HCT116 (cell line): ENCODE results near the gene SRI. TPM values are rescaled to one million over a fixed set of nuclear protein-coding genes. Genes with fewer than 3 reads are reported as not detected.

Experiments used
- ATAC-seq: fragments of 200-7000 bp; cut with Tn5 transposase; 2 replicates; pipeline ENCODE4 v1.9.1; 2020; ENCODE audit warnings: mild to moderate bottlenecking, moderate library complexity
- BruUV-seq: library from RNA; stranded (reverse); fragments of 400-500 nt; replicated peaks from 2 replicates; lab custom pipeline; 2021; lab: Mats Ljungman, UMichigan
- CTCF ChIA-PET: fragments of 300-600 bp; sonication (Branson Sonifier 250); formaldehyde crosslinking; loops from one replicate; lab custom pipeline; 2021; ENCODE audit warnings: antibody characterized with exemption; lab: Charles Lee
- POLR2A ChIA-PET: fragments of 300-600, 350-600 bp; sonication (Branson Sonifier 250); formaldehyde crosslinking; loops from one replicate; lab custom pipeline; 2021; ENCODE audit warnings: antibody characterized with exemption; lab: Charles Lee
- RAD21 ChIA-PET, 2 experiments: fragments of 300-600 bp; sonication (Branson Sonifier 250); formaldehyde crosslinking; loops; one replicate each; lab custom pipeline; 2023; ENCODE audit warnings: low total read pairs in 2 of 2; ENCODE audit not compliant: uncharacterized antibody in 2 of 2, unreplicated experiment in 2 of 2, low non-redundant PET in 1 of 2; lab: Charles Lee
- DNase-seq: peaks from one replicate; pipeline ENCODE4 v3.0.0-alpha.2; 2010; ENCODE audit warnings: low read depth, low spot score
- H2AFZ ChIP-seq: fragments of 200-600 bp; shearing (Covaris generic), sonication (generic); 2 replicates; pipeline ENCODE4 v1.6.1; 2017; ENCODE audit warnings: low read depth, mixed run types, mixed read lengths, antibody characterized with exemption, low read length; ENCODE audit not compliant: poor library complexity, severe bottlenecking
- H3K27ac ChIP-seq: 2 replicates; pipeline ENCODE4 v1.5.1; 2012; ENCODE audit warnings: low read depth, low read length
- H3K27me3 ChIP-seq: fragments of 200-600 bp; sonication (generic); 2 replicates; pipeline ENCODE4 v1.6.1; 2016; ENCODE audit warnings: mixed run types, low read length, mixed read lengths; ENCODE audit not compliant: insufficient read depth
- H3K36me3 ChIP-seq, 2 experiments: fragments of 200-500 bp in 1 of 2; fragments of 200-600 bp in 1 of 2; sonication (Bioruptor generic) in 1 of 2; sonication (generic) in 1 of 2; 2 replicates each; pipeline versions ENCODE4 v1.5.1 to v1.6.1; 2014 to 2016; ENCODE audit warnings: low read length in 2 of 2, inconsistent platforms in 1 of 2, mixed read lengths in 1 of 2, mixed run types in 1 of 2; ENCODE audit not compliant: insufficient read depth in 2 of 2, control insufficient read depth in 1 of 2
- H3K4me1 ChIP-seq, 2 experiments: fragments of 200-600 bp in 1 of 2; sonication (generic) in 1 of 2; 2 replicates each; pipeline versions ENCODE4 v1.5.1 to v1.6.1; 2012 to 2017; ENCODE audit warnings: low read length in 2 of 2, inconsistent platforms in 1 of 2, mild to moderate bottlenecking in 1 of 2, mixed read lengths in 1 of 2, mixed run types in 1 of 2, moderate library complexity in 1 of 2; ENCODE audit not compliant: insufficient read depth in 2 of 2, control insufficient read depth in 1 of 2
- H3K4me2 ChIP-seq: fragments of 200-600 bp; sonication (generic); 2 replicates; pipeline ENCODE4 v1.6.1; 2017; ENCODE audit warnings: mixed run types, low read length, mixed read lengths
- H3K4me3 ChIP-seq, 2 experiments: fragments of 200-600 bp in 1 of 2; sonication (generic) in 1 of 2; replicated peaks in 1 of 2; 2 replicates each; pipeline ENCODE4 v1.5.1; 2011 to 2016; ENCODE audit warnings: low read length in 2 of 2, control low read depth in 1 of 2, low read depth in 1 of 2, mild to moderate bottlenecking in 1 of 2, mixed read lengths in 1 of 2, mixed run types in 1 of 2
- H3K79me2 ChIP-seq: fragments of 200-600 bp; sonication (generic); 2 replicates; pipeline ENCODE4 v1.6.1; 2017; ENCODE audit warnings: mild to moderate bottlenecking, mixed run types, low read length, moderate library complexity, mixed read lengths; ENCODE audit not compliant: insufficient read depth
- H3K9ac ChIP-seq: fragments of 200-600 bp; sonication (generic); 2 replicates; pipeline ENCODE4 v1.6.1; 2016; ENCODE audit warnings: low read length, mixed read lengths
- H3K9me2 ChIP-seq: fragments of 200-600 bp; sonication (generic), shearing (Covaris generic); 2 replicates; pipeline ENCODE4 v1.6.1; 2017; ENCODE audit warnings: mixed run types, mild to moderate bottlenecking, moderate library complexity; ENCODE audit not compliant: insufficient read depth
- H3K9me3 ChIP-seq, 2 experiments: fragments of 200-500 bp in 1 of 2; fragments of 200-600 bp in 1 of 2; sonication (Bioruptor generic) in 1 of 2; sonication (generic) in 1 of 2; 2 replicates each; pipeline ENCODE4 v1.6.1; 2014 to 2017; ENCODE audit warnings: low read length in 2 of 2, mixed read lengths in 2 of 2, inconsistent platforms in 1 of 2, low read depth in 1 of 2, mild to moderate bottlenecking in 1 of 2, mixed run types in 1 of 2, moderate library complexity in 1 of 2; ENCODE audit not compliant: control insufficient read depth in 1 of 2, insufficient read depth in 1 of 2
- H4K20me1 ChIP-seq: fragments of 200-600 bp; sonication (generic), shearing (Covaris generic); 2 replicates; pipeline ENCODE4 v1.6.1; 2017; ENCODE audit warnings: mixed run types, mild to moderate bottlenecking, moderate library complexity; ENCODE audit not compliant: insufficient read depth
- CBX3 ChIP-seq: IDR thresholded peaks from 2 replicates; pipeline ENCODE4 v1.6.1; 2012; ENCODE audit warnings: low read depth
- CTCF ChIP-seq, 3 experiments: fragments of 200-600 bp in 1 of 3; sonication (generic) in 1 of 3; IDR thresholded peaks in 2 of 3; conservative IDR thresholded peaks in 1 of 3; 2 replicates each; pipeline ENCODE4 v1.5.1; 2012 to 2017; ENCODE audit warnings: low read depth in 2 of 3, low read length in 2 of 3, antibody characterized with exemption in 1 of 3, borderline replicate concordance in 1 of 3, control low read depth in 1 of 3, mild to moderate bottlenecking in 1 of 3, mixed read lengths in 1 of 3, mixed run types in 1 of 3, moderate library complexity in 1 of 3; ENCODE audit not compliant: insufficient read depth in 1 of 3
- EGR1 ChIP-seq: IDR thresholded peaks from 2 replicates; pipeline ENCODE4 v1.6.1; 2012; ENCODE audit warnings: low read depth
- ELF1 ChIP-seq: IDR thresholded peaks from 2 replicates; pipeline ENCODE4 v1.6.1; 2012; ENCODE audit warnings: low read depth, borderline replicate concordance
- EZH2 ChIP-seq: fragments of 200-600 bp; sonication (generic); IDR thresholded peaks from 2 replicates; pipeline ENCODE4 v1.6.1; 2017; ENCODE audit warnings: antibody characterized with exemption, mixed run types
- EZH2phosphoT487 ChIP-seq: fragments of 200-600 bp; IDR thresholded peaks from 2 replicates; pipeline ENCODE4 v1.6.1; 2018; ENCODE audit warnings: antibody characterized with exemption, borderline replicate concordance
- POLR2AphosphoS5 ChIP-seq: IDR thresholded peaks from 2 replicates; pipeline ENCODE4 v1.6.1; 2011; ENCODE audit warnings: mild to moderate bottlenecking, low read depth, low read length, moderate library complexity
- RAD21 ChIP-seq: IDR thresholded peaks from 2 replicates; pipeline ENCODE4 v1.6.1; 2012; ENCODE audit warnings: low read depth, mild to moderate bottlenecking
- SP1 ChIP-seq: IDR thresholded peaks from 2 replicates; pipeline ENCODE4 v1.6.1; 2012; ENCODE audit warnings: low read depth
- SRF ChIP-seq: IDR thresholded peaks from 2 replicates; pipeline ENCODE4 v1.6.1; 2012; ENCODE audit warnings: low read depth
- TCF7L2 ChIP-seq: IDR thresholded peaks from 2 replicates; pipeline ENCODE4 v1.7.0; 2011; ENCODE audit warnings: borderline replicate concordance, inconsistent platforms; ENCODE audit not compliant: insufficient read depth, insufficient read length; ENCODE audit errors: extremely low read depth
- YY1 ChIP-seq: IDR thresholded peaks from 2 replicates; pipeline ENCODE4 v1.6.1; 2011; ENCODE audit warnings: low read length, low read depth, moderate library complexity, mild to moderate bottlenecking; ENCODE audit not compliant: insufficient replicate concordance; ENCODE audit errors: extremely low read depth
- ZBTB33 ChIP-seq: IDR thresholded peaks from 2 replicates; pipeline ENCODE4 v1.6.1; 2011; ENCODE audit warnings: mild to moderate bottlenecking, low read length, moderate library complexity; ENCODE audit not compliant: insufficient replicate concordance; ENCODE audit errors: extremely low read depth
- ZNF274 ChIP-seq: fragments of 200-500 bp; sonication (Bioruptor generic); IDR thresholded peaks from 2 replicates; pipeline ENCODE4 v1.6.1; 2014; ENCODE audit warnings: mild to moderate bottlenecking, low read depth, low read length, inconsistent platforms
- intact Hi-C: fragments of 100-400 bp; cut with micrococcal nuclease; formaldehyde crosslinking; loops from 2 replicates; pipeline ENCODE4 v1.10.0; 2022
- total RNA-seq: library from RNA; stranded (reverse); gene quantifications from one replicate; pipeline ENCODE4 v1.2.1, GENCODE V29; 2021; ENCODE audit not compliant: unreplicated experiment

SRI gene
- total RNA-seq, 1 experiment from 2014 or later = 114 TPM

- Histone ChIP-seq H3K9ac (no peak overlapping the region), H2AFZ (no peak overlapping the region), H3K79me2 (no peaks in the 10 kb centered on the region), H3K4me1 (no peaks in the 10 kb centered on the region), H3K4me2 (no peak overlapping the region), H3K4me3 (no peak overlapping the region), H3K9me2 (no peaks in the 10 kb centered on the region), H3K36me3 (peaks cover 4 to 7% of the 10 kb centered on the region in 2 experiments; a peak in 2 of 4 replicates), H3K9me3 (no peaks in the 10 kb centered on the region), H3K27ac (no peak overlapping the region), H3K27me3 (no peaks in the 10 kb centered on the region), H4K20me1 (no peaks in the 10 kb centered on the region)
- ATAC-seq = no peak
- DNase-seq = no peak
- RAD21 ChIA-PET = no interaction called here
- POLR2A ChIA-PET = no interaction called here
- no TSS peak for BruUV-seq
- TF ChIP-seq ZBTB33 (no peak), CBX3 (no peak), EGR1 (no peak), POLR2AphosphoS5 (no peak), ZNF274 (no peak), RAD21 (no peak), ELF1 (no peak), YY1 (no peak)
- CTCF ChIA-PET = no interaction called here
- intact Hi-C loops = no loop called here
These were observed 19.0 kb downstream of the SRI start for GRCh38 chr7:88200789-88201188.

- no peaks in the 10 kb centered on the region for H3K27me3 ChIP-seq
- H3K9ac ChIP-seq = no peak overlapping the region
- H3K4me1 ChIP-seq = no peaks in the 10 kb centered on the region
- no peaks in the 10 kb centered on the region for H3K9me3 ChIP-seq
- no peak overlapping the region for H3K4me2 ChIP-seq
- 0 out of 4 replicates have a peak, but pooled peaks cover 3 to 5% of the 10 kb centered on the region in 2 experiments for H3K36me3 ChIP-seq
- intact Hi-C loops = no loop called here
- no peaks in the 10 kb centered on the region for H4K20me1 ChIP-seq
- no peaks in the 10 kb centered on the region for H3K79me2 ChIP-seq
- H3K27ac ChIP-seq = no peak overlapping the region
- BruUV-seq = no TSS peak
- ATAC-seq (no peak), DNase-seq (no peak)
- H3K9me2 ChIP-seq = no peaks in the 10 kb centered on the region
- RAD21 ChIA-PET = no interaction called here
- H2AFZ ChIP-seq = no peak overlapping the region
- CTCF ChIA-PET = no interaction called here
- POLR2A ChIA-PET = no interaction called here
- H3K4me3 ChIP-seq = no peak overlapping the region
- no peak for TF ChIP-seq SP1
- no peak for TF ChIP-seq SRF
- no peak for TF ChIP-seq CTCF (IDR thresholded peaks at IDR 0.05 in 2 of 3, conservative IDR thresholded peaks at IDR 0.05 in 1 of 3; ENCODE audit: borderline replicate concordance in 1 of 3, insufficient read depth in 1 of 3, low read depth in 2 of 3, low read length in 2 of 3)
- TF ChIP-seq EGR1 = no peak
- TF ChIP-seq EZH2 = no peak
- no peak for TF ChIP-seq ELF1
- no peak for TF ChIP-seq TCF7L2
- TF ChIP-seq YY1 = no peak
- no peak for TF ChIP-seq ZBTB33
- TF ChIP-seq EZH2phosphoT487 = no peak
These were observed 19.6 kb downstream of the SRI start for GRCh38 chr7:88200261-88200660.
